NAMALWA (cell line): ENCODE measurements around the gene RNF125.
"Not testable (repeated sequence)": the region's sequence is repeated elsewhere in the genome, so short reads cannot be mapped to it uniquely, and the experiment has no call there.

ENCODE experiments used
- DNase-seq: peaks from one replicate; pipeline ENCODE4 v3.0.0-alpha.2; 2015; ENCODE audit warnings: low spot score

RNF125 gene

GRCh38 chr18:32018331-32019250 is at the start of gene RNF125:
Gene RNF125, plus strand, starts transcription at chr18:32018825. Its CDS starts 39 bp downstream, at chr18:32018864.
- peak; percentile 84 for DNase-seq

GRCh38 chr18:31970617-31971016 is 48.0 kb upstream of the RNF125 start:
- no peak for DNase-seq

DNA sequence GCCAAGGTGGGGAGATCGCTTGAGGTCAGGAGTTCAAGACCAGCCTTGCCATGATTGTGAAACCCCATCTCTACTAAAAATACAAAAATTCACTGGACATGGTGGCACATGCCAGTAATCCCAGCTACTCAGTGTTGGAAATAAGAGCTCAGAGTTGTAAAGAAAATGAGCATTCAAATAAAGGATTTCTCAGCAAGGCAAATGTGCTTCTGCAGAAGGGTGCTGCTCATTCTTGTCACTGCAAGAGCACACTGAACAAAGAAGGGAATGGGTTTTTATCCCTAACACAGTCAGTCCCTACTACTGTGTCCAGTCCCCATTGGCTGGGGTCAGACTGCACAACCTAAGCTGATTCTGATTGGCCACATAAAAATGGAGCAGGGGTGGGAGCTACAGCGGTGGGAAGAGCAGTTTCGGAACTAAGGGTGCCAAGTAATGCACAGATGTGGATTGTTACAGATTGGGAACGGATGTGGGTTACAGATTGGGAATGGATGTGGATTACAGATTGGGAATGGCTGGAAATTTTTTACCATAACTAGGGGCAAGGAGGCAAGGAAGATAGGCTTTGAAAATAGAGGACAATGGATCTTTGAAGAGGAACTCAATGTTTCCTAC is 44.6 kb upstream of the RNF125 start:
- DNase-seq = no peak

GRCh38 chr18:31976242-31976641 is 42.4 kb upstream of the RNF125 start:
- DNase-seq = no peak

DNA sequence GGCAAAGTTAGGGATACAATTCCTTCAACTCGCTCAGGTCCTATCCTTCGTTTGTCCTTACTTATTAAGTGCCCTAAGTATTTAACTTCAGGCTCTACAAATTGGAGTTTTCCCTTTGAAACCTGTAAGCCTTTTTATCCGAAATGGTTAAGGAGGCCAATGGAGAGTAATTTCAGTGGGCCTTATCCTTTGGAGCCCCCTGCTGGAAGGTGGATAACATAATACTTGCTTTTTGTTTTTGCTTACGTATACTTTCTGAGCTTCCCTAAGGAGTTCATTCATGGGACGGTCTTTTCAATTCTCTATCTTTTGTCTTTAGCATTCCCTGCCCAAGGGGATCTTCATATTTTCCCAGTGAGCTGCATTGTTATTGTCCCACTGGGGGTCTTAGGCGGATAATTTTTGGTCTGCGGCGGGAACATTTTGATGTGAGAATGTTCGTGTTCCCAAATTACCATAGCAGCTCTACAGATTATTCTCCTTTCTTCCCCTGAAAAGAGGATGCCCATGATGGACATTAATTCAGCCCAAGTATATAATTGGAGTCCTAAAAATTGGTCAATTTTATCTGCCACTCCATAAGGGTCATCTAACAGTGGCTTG is 41.3 kb upstream of the RNF125 start:
- peak; percentile 69 for DNase-seq

- DNase-seq = no peak
Observed at GRCh38 chr18:31978616-31979015, 40.0 kb upstream of the RNF125 start.

- DNase-seq = no peak
Observed at GRCh38 chr18:31979714-31980113, 38.9 kb upstream of the RNF125 start.

DNA sequence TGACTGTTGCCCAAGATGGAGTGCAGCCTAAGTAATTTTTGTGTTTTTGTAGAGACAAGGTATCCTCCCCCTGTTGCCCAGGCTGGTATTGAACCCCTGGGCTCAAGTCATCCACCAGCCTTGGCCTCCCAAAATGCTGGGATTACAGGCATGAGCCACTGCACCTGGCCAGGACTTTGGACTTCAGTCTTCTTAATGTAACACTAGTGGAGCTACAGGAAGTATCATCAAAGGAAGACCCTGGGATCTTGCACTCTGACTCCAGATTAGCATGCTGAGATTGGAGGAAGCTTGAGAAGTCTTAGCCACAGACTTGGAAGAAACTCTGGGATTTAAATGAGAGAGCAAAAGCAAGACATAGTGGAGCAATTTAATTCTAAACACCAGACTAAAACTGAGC is 37.8 kb upstream of the RNF125 start:
- no peak for DNase-seq

GRCh38 chr18:31983020-31983419 is 35.6 kb upstream of the RNF125 start:
- no peak for DNase-seq

- no peak for DNase-seq
Observed at GRCh38 chr18:31983976-31984375, 34.6 kb upstream of the RNF125 start.

- no peak for DNase-seq
Observed at GRCh38 chr18:31990823-31991222, 27.8 kb upstream of the RNF125 start.

DNA sequence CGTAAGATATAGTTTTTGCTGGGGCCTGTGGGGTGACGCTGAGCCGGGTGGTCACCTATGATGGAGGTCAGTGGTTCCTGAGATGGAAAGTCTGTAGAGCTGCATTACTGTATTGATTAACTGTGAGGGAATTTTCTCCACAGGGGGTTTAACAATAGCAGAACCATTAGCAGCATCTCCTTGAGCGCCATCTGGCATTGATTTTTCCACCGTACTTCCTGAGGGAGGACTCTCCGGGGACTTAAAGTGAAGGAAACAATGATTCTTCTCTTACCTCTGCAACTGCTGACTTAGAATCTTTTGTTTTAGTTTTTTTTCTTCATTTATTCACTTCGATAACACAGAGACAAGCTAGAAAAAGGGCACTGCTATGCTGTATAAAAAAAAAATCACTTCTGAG is 22.6 kb upstream of the RNF125 start:
- no peak for DNase-seq

DNA sequence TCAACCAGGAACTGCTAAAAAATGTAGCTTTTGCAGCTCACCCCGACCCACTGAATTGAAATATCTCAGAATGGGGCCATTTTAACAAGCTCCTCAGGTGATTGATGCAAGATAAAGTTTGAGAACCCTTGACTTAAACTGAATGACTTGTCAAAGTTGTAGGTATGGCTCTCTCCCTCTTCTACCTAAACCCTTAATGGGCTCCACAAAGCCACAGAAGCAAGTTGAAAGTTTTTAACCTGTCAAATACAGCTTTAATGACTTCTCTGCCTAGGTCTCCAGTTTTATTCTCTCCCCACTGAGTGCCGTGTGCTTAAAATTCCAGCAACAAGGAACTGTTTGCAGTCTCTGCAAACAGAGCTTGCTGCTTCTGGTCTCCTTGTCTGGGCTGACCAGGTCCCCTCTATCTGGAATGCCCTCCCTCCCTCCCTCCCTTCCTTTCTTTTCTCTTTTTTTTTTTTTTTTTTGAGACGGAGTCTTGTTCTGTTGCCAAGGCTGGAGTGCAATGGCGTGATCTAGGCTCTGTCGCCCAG is 19.7 kb upstream of the RNF125 start:
- no peak for DNase-seq

GRCh38 chr18:32001141-32001540 is 17.5 kb upstream of the RNF125 start:
- not testable (repeated sequence) for DNase-seq

- DNase-seq = not testable (repeated sequence)
Observed at GRCh38 chr18:32003822-32004221, 14.8 kb upstream of the RNF125 start.

DNA sequence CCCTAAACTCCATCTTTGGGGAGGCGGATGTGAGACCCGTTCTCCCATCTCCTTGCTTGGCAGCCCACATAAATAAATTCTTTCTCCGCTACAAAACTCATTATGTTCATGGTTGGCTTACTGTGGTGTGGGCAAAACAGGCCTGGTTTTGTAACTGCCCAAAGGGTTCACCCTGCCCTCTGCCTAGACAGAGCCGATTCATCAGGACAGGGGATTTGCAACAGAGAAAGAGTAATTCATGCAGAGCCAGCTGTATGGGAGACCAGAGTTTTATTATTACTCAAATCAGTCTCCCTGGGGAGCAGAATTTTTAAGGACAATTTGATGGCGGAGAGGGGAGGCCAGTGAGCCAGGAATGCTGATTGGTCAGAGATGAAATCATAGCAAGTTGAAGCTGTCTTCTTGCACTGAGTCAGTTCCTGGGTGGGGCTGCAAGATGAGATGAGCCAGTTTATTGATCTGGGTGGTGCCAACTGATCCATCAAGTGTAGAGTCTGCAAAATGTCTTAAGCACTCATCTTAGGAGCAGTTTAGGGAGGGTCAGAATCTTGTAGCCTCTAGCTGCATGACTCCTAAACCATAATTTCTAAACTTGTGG is 8.4 kb upstream of the RNF125 start:
- DNase-seq = no peak

DNA sequence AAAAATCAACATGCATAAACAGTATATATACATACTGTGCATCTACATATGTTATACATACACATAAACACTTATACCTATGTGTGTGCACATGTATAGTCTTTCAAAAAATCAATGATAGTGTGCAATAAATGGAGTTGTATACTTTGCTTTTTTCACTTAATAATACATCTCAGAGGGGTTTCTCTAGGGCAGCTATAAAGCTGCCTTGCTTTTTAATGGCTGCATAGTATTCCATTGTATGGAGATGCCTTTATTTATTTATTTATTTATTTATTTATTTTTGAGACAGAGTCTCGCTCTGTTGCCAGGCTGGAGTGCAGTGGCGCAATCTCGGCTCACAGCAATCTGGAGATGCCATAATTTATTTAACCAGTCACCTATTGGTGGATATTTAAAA is 7.4 kb upstream of the RNF125 start:
- no peak for DNase-seq

DNA sequence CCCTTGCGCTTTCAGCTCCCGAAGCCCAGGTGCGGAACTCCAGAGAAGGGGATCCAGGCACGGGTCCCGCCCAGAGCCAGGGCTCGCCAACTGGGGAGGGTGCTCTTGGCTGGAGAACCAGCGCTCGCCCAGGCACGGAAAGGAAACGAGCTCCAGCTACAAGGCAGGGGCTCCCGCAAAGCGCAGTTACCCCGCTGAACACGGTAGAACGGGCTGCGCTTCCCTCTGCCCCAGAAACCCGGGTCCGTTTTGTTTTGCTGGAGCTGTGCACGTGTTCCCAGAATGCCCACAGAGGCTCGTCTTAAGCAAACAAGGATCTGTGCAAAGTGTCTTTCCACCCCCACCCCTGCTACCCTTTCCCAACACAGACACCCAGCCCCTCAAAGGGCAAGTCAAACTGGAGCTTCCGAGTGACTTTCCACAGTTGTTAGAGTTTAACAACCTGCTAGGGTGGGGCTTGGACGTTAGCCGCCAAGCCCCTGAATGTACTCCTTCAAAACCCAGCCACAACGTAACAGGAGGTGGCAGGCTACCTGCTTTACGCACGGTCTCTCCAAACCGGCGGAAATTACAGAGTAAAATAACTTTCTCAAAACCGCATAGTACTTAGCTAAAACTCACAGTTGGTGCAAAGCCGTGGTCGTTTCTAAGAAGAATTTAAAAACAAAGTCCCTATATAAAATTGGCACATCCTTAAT is 775 bp downstream of the RNF125 start:
- DNase-seq = peak; percentile 22

DNA sequence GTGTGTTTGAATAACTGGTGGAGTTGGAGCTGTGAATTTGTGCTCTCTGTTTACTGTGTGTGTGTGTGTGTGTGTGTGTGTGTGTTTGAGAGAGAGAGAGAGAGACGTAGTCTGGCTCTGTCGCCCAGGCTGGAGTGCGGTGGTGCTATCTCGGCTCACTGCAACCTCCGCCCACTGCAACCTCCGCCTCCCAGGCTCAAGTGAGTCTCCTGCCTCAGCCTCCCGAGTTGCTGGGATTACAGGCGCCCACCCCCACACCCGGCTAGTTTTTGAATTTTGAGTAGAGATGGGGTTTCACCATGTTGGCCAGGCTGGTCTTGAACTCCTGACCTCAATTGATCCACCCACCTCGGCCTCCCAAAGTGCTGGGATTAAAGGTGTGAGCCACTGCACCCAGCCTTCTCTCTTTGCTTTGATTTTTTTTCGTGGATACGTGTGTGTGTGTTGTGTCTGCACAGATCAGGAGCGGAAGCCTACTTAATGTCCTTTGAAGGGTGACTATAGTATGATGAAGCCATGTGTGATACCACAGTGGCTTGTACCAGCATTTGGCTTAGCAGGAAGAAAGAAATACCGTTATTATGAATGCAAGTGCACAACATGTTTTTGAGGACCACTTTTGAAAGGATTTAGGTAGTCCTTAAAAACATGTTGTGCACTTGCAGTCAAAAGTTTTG is 1.5 kb downstream of the RNF125 start:
- not testable (repeated sequence) for DNase-seq

- no peak for DNase-seq
Observed at GRCh38 chr18:32021756-32022564, 3.3 kb downstream of the RNF125 start.
